AG09319 (cell line): Measurements from ENCODE around the gene DDX10.

Source experiments
- DNase-seq: peaks from one replicate; pipeline ENCODE4 v3.0.0-alpha.2; 2010; ENCODE audit warnings: low read depth; ENCODE audit errors: extremely low read depth
- CTCF ChIP-seq: IDR thresholded peaks from 2 replicates; pipeline ENCODE4 v1.5.1; 2011; ENCODE audit warnings: low read depth, mild to moderate bottlenecking, inconsistent platforms, low read length, moderate library complexity

DDX10 gene

GRCh38 chr11:108973402-108974162, 308.7 kb downstream of the DDX10 start:
- no peak for TF ChIP-seq CTCF
- DNase-seq = no peak

- TF ChIP-seq CTCF = no peak
- no peak for DNase-seq
Observed at GRCh38 chr11:108975026-108975425, 310.2 kb downstream of the DDX10 start.

- TF ChIP-seq CTCF = no peak
- no peak for DNase-seq
Observed at GRCh38 chr11:108975641-108976071, 310.8 kb downstream of the DDX10 start.

GRCh38 chr11:108983636-108984420, 319.0 kb downstream of the DDX10 start:
- TF ChIP-seq CTCF = no peak
- no peak for DNase-seq

GRCh38 chr11:108984523-108984922, 319.7 kb downstream of the DDX10 start:
- no peak for DNase-seq

GRCh38 chr11:108985236-108985944, 320.5 kb downstream of the DDX10 start:
- TF ChIP-seq CTCF = no peak
- no peak for DNase-seq

More at GRCh38 chr11:108984523-108984922, 319.7 kb downstream of the DDX10 start:
- no peak for TF ChIP-seq CTCF

GRCh38 chr11:108985945-108986279, 321.0 kb downstream of the DDX10 start:
- TF ChIP-seq CTCF = no peak
- DNase-seq = no peak
